SK-N-SH (cell line): Measurements from ENCODE around the gene MET. TPM values are rescaled to one million over a fixed set of nuclear protein-coding genes. Genes with fewer than 3 reads are reported as not detected.
A peak's percentile ranks its signal among the peaks of the same experiment; 100 is the strongest.

ENCODE experiments used
- CTCF ChIA-PET: fragments of 300-600, 350-600 bp; formaldehyde crosslinking; extraction: SDS; loops from one replicate; lab custom pipeline; 2021; lab: Yijun Ruan, JAX
- POLR2A ChIA-PET: fragments of 350-600 bp; sonication (Branson Sonifier 250); formaldehyde crosslinking; extraction: SDS; loops from one replicate; lab custom pipeline; 2020; ENCODE audit warnings: antibody characterized with exemption, inconsistent platforms; lab: Yijun Ruan, JAX
- DNase-seq: peaks from one replicate; pipeline ENCODE4 v3.0.0; 2012
- H2AFZ ChIP-seq: fragments of 200-600 bp; sonication (generic); 2 replicates; pipeline ENCODE4 v1.8.1; 2016; ENCODE audit warnings: antibody characterized with exemption, mild to moderate bottlenecking, low read depth
- H3F3A ChIP-seq: fragments of 200-600 bp; sonication (generic); replicated peaks from 2 replicates; pipeline ENCODE3; 2016; ENCODE audit warnings: antibody characterized with exemption, mild to moderate bottlenecking; ENCODE audit not compliant: insufficient read depth
- H3K27ac ChIP-seq, 2 experiments: fragments of 200-500 bp in 1 of 2; fragments of 200-600 bp in 1 of 2; sonication (Bioruptor generic) in 1 of 2; sonication (generic), shearing (Covaris generic) in 1 of 2; 2 replicates each; pipeline versions ENCODE4 v1.5.1 to v1.6.1; 2014 to 2016; ENCODE audit warnings: low read depth in 2 of 2, inconsistent platforms in 1 of 2, low read length in 1 of 2, mild to moderate bottlenecking in 1 of 2, mixed read lengths in 1 of 2
- H3K27me3 ChIP-seq: fragments of 200-600 bp; sonication (generic), shearing (Covaris generic); 2 replicates; pipeline ENCODE4 v1.6.1; 2016; ENCODE audit warnings: mixed run types; ENCODE audit not compliant: insufficient read depth
- H3K36me3 ChIP-seq, 2 experiments: fragments of 200-500 bp in 1 of 2; fragments of 200-600 bp in 1 of 2; sonication (Bioruptor generic) in 1 of 2; sonication (generic) in 1 of 2; replicated peaks in 1 of 2; 2 replicates each; pipeline versions ENCODE3 to v1.5.1; 2014 to 2016; ENCODE audit warnings: low read length in 1 of 2, mild to moderate bottlenecking in 1 of 2; ENCODE audit not compliant: insufficient read depth in 2 of 2, control insufficient read depth in 1 of 2
- H3K4me1 ChIP-seq, 2 experiments: fragments of 200-500 bp in 1 of 2; fragments of 200-600 bp in 1 of 2; sonication (Bioruptor generic) in 1 of 2; sonication (generic), shearing (Covaris generic) in 1 of 2; 2 replicates each; pipeline versions ENCODE4 v1.5.1 to v1.6.1; 2014 to 2016; ENCODE audit warnings: low read depth in 1 of 2, low read length in 1 of 2, mixed run types in 1 of 2; ENCODE audit not compliant: insufficient read depth in 2 of 2, control insufficient read depth in 1 of 2
- H3K4me2 ChIP-seq: fragments of 200-600 bp; sonication (generic), shearing (Covaris generic); 2 replicates; pipeline ENCODE4 v1.6.1; 2017; ENCODE audit warnings: mixed run types
- H3K4me3 ChIP-seq, 2 experiments: fragments of 200-500 bp in 1 of 2; fragments of 200-600 bp in 1 of 2; sonication (Bioruptor generic) in 1 of 2; sonication (generic), shearing (Covaris generic) in 1 of 2; 2 replicates each; pipeline versions ENCODE4 v1.5.1 to v1.8.1; 2014 to 2016; ENCODE audit warnings: low read depth in 2 of 2, inconsistent platforms in 1 of 2, low read length in 1 of 2, mild to moderate bottlenecking in 1 of 2, mixed read lengths in 1 of 2, moderate library complexity in 1 of 2
- H3K79me2 ChIP-seq: fragments of 200-600 bp; sonication (generic); 2 replicates; pipeline ENCODE4 v1.8.1; 2017; ENCODE audit warnings: mild to moderate bottlenecking; ENCODE audit not compliant: insufficient read depth
- H3K9ac ChIP-seq: fragments of 200-600 bp; sonication (generic); 2 replicates; pipeline ENCODE4 v1.6.1; 2017; ENCODE audit warnings: mixed run types
- H3K9me2 ChIP-seq: fragments of 200-600 bp; sonication (generic); 2 replicates; pipeline ENCODE4 v1.6.1; 2017; ENCODE audit warnings: mixed run types
- H3K9me3 ChIP-seq: fragments of 200-600 bp; sonication (generic); 2 replicates; pipeline ENCODE4 v1.6.1; 2017; ENCODE audit warnings: mixed run types, mild to moderate bottlenecking, moderate library complexity
- H4K20me1 ChIP-seq: fragments of 200-600 bp; sonication (generic); 2 replicates; pipeline ENCODE4 v1.6.1; 2017; ENCODE audit warnings: mild to moderate bottlenecking, mixed run types; ENCODE audit not compliant: insufficient read depth
- EP300 ChIP-seq, 2 experiments: IDR thresholded peaks; 2 replicates each; pipeline versions ENCODE4 v1.4.0 to v1.6.1; 2012; ENCODE audit warnings: borderline replicate concordance in 1 of 2, low read depth in 1 of 2, low read length in 1 of 2
- GABPA ChIP-seq: IDR thresholded peaks from 2 replicates; pipeline ENCODE4 v1.4.0; 2012; ENCODE audit warnings: low read depth, mild to moderate bottlenecking
- JUND ChIP-seq: IDR thresholded peaks from 2 replicates; pipeline ENCODE4 v1.4.0; 2012
- MXI1 ChIP-seq: IDR thresholded peaks from 2 replicates; pipeline ENCODE4 v1.6.1; 2012; ENCODE audit warnings: mild to moderate bottlenecking, low read depth, low read length, improper control_type of control experiment
- NFIC ChIP-seq: IDR thresholded peaks from 2 replicates; pipeline ENCODE4 v1.4.0; 2012; ENCODE audit warnings: borderline replicate concordance
- RFX5 ChIP-seq: IDR thresholded peaks from 2 replicates; pipeline ENCODE4 v1.6.1; 2012; ENCODE audit warnings: mild to moderate bottlenecking, improper control_type of control experiment, low read length
- TAF1 ChIP-seq: IDR thresholded peaks from 2 replicates; pipeline ENCODE4 v1.6.1; 2012; ENCODE audit warnings: low read depth, mild to moderate bottlenecking, low read length, moderate library complexity, borderline replicate concordance
- TCF12 ChIP-seq: IDR thresholded peaks from 2 replicates; pipeline ENCODE4 v1.4.0; 2012
- WGBS: methylation state at CpG from one replicate; pipeline ENCODE4 v1.1.6; 2017; ENCODE audit warnings: low lambda C conversion rate; 5-methylcytosine and 5-hydroxymethylcytosine counted together
- polyA plus RNA-seq, 3 experiments: library from polyadenylated mRNA; depleted of rRNA; stranded (reverse); fragments of >200 nt; gene quantifications; 2 replicates each; pipeline ENCODE4 v1.2.3, GENCODE V29; 2012
- TF ChIP-seq, protein P1 (sequence below): fragments of 150-350 bp; IDR thresholded peaks from 2 replicates; pipeline ENCODE4 v1.6.1; 2017; ENCODE audit warnings: antibody characterized with exemption, low read length, low read depth, borderline replicate concordance
- TF ChIP-seq, protein P2 (sequence below): fragments of 200-600 bp; sonication (generic); IDR thresholded peaks from 2 replicates; pipeline ENCODE4 v1.6.1; 2017; ENCODE audit warnings: antibody characterized with exemption, mild to moderate bottlenecking, moderate library complexity
- TF ChIP-seq, protein P3 (sequence below): IDR thresholded peaks from 2 replicates; pipeline ENCODE4; 2012

The MET gene
- polyA plus RNA-seq, 1 of the 3 experiments (the other 2 are of a cell fraction), result 38.7 TPM

DNA sequence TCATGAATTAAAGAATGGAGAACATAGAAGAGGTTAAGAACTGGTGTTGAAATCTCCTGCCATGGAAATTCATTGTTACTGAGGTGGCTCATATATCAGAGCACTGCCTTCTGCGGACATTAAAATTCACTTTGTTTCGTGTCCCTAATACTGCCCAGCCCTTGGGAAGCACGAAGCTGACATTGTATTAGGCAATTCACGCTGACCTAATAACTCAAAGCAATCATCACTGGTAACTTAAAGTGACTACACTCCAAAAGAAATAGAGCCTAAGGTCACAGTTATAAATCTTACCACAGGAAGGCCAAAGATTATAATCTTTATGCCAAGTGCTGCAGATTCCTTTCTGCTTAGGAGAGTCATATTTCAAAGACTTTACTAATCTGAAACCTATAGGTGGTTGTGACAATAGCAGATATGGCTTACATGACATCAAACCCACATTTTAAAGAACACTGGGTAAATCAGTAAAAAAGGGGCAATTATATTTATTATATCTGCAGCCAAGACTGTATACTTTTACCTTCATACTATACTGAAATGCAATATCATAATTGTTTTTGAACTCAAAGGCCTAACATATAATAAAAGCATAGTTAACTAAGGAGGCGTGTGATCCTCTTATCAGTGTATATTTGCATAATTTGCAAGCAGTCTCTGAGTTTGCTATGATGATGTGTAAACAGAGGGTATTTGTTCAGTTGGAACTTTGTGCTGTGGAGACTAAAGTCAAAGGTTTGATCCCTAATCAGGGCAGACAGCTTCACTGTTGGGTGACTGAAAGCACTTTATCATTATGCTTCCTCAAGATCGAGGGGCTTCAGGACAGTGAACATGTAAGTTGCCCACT is 138.5 kb downstream of the MET start:
- peaks cover 42% of the 10 kb centered on the region; the same call in 1 of the 2 replicates for H3K27me3 ChIP-seq
- no peak for DNase-seq
- no peak for TF ChIP-seq EP300 (IDR thresholded peaks at IDR 0.05; ENCODE audit: borderline replicate concordance in 1 of 2, low read depth in 1 of 2, low read length in 1 of 2)
- TF ChIP-seq TCF12, result peak; percentile 30; the same call in 1 of the 2 replicates
- TF ChIP-seq, protein P1, sequence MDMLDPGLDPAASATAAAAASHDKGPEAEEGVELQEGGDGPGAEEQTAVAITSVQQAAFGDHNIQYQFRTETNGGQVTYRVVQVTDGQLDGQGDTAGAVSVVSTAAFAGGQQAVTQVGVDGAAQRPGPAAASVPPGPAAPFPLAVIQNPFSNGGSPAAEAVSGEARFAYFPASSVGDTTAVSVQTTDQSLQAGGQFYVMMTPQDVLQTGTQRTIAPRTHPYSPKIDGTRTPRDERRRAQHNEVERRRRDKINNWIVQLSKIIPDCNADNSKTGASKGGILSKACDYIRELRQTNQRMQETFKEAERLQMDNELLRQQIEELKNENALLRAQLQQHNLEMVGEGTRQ, result no peak
- peak; percentile 21; the same call in 1 of the 2 replicates for TF ChIP-seq JUND
- TF ChIP-seq, protein P2, sequence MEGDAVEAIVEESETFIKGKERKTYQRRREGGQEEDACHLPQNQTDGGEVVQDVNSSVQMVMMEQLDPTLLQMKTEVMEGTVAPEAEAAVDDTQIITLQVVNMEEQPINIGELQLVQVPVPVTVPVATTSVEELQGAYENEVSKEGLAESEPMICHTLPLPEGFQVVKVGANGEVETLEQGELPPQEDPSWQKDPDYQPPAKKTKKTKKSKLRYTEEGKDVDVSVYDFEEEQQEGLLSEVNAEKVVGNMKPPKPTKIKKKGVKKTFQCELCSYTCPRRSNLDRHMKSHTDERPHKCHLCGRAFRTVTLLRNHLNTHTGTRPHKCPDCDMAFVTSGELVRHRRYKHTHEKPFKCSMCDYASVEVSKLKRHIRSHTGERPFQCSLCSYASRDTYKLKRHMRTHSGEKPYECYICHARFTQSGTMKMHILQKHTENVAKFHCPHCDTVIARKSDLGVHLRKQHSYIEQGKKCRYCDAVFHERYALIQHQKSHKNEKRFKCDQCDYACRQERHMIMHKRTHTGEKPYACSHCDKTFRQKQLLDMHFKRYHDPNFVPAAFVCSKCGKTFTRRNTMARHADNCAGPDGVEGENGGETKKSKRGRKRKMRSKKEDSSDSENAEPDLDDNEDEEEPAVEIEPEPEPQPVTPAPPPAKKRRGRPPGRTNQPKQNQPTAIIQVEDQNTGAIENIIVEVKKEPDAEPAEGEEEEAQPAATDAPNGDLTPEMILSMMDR, result no peak
- TF ChIP-seq, protein P3, sequence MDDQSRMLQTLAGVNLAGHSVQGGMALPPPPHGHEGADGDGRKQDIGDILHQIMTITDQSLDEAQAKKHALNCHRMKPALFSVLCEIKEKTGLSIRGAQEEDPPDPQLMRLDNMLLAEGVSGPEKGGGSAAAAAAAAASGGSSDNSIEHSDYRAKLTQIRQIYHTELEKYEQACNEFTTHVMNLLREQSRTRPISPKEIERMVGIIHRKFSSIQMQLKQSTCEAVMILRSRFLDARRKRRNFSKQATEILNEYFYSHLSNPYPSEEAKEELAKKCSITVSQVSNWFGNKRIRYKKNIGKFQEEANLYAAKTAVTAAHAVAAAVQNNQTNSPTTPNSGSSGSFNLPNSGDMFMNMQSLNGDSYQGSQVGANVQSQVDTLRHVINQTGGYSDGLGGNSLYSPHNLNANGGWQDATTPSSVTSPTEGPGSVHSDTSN, result peak; percentile 68
- 0 out of 2 replicates have a peak, but pooled peaks have one; percentile 10 for TF ChIP-seq NFIC
- no peak for TF ChIP-seq TAF1
- no peak for TF ChIP-seq RFX5
- no peak overlapping the region for H2AFZ ChIP-seq
- H3K27ac ChIP-seq, result no peak overlapping the region
- no peaks in the 10 kb centered on the region for H3K9me2 ChIP-seq
- H3K4me3 ChIP-seq, result no peak overlapping the region
- H4K20me1 ChIP-seq, result no peaks in the 10 kb centered on the region
- H3K36me3 ChIP-seq, result no peaks in the 10 kb centered on the region
- H3K9ac ChIP-seq, result no peak overlapping the region
- ChIA-PET POLR2A (no interaction called here), CTCF (interaction anchor here (0.6 to 14.8 kb wide), 24 partner anchors 9 to 680 kb away, joined by 3 to 192 read pairs (median 4); no protein-coding TSS in a partner anchor)
- no peaks in the 10 kb centered on the region for H3F3A ChIP-seq
- H3K4me1 ChIP-seq, result no peaks in the 10 kb centered on the region
- H3K9me3 ChIP-seq, result no peaks in the 10 kb centered on the region
- H3K79me2 ChIP-seq, result no peaks in the 10 kb centered on the region
- H3K4me2 ChIP-seq, result no peak overlapping the region
- 14% methylated on average over 6 of the region's 6 CpGs for whole genome bisulfite sequencing

DNA sequence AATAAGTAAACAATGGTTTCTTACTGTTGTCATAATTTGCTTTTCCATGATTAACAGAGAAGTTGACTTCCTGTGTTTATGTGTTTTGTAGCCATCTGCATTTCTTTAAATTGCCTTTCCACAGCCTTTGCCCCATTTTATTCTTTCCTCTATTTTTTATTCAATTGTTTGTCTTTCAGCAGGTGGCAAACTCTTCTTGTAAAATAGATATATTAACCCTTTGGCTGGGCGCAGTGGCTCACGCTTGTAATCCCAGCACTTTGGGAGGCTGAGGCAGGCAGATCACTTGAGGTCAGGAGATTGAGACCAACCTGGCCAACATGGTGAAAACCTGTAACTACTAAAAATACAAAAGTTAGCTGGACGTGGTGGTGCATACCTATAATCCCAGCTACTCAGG is 139.8 kb downstream of the MET start:
- Histone ChIP-seq H3K9ac (no peak overlapping the region), H3K9me3 (no peaks in the 10 kb centered on the region), H2AFZ (no peak overlapping the region), H3F3A (no peaks in the 10 kb centered on the region), H3K4me3 (no peak overlapping the region), H3K9me2 (no peaks in the 10 kb centered on the region), H3K79me2 (no peaks in the 10 kb centered on the region), H3K27ac (no peak overlapping the region), H3K4me1 (no peaks in the 10 kb centered on the region), H4K20me1 (no peaks in the 10 kb centered on the region), H3K36me3 (no peaks in the 10 kb centered on the region), H3K4me2 (no peak overlapping the region), H3K27me3 (peaks cover 38% of the 10 kb centered on the region; the same call in 1 of the 2 replicates)
- TF ChIP-seq GABPA (no peak), NFIC (no peak), JUND (no peak), MXI1 (no peak), RFX5 (no peak)
- POLR2A ChIA-PET, result no interaction called here
- CTCF ChIA-PET, result interaction anchor here (1.9 to 14.8 kb wide), 2 partner anchors 22 to 217 kb away, joined by 6 to 192 read pairs; no protein-coding TSS in a partner anchor
- WGBS, result 45% methylated on average over 3 of the region's 3 CpGs
- DNase-seq, result no peak
